GM10248 (cell line): ENCODE results near the gene HSPA4L.

ENCODE experiments used
- CTCF ChIA-PET: fragments of 300-600 bp; sonication (Branson Sonifier 250); formaldehyde crosslinking; extraction: SDS; loops from one replicate; lab custom pipeline; 2021; ENCODE audit warnings: antibody characterized with exemption; lab: Yijun Ruan, JAX
- POLR2A ChIA-PET: fragments of 350-650 bp; sonication (Branson Sonifier 250); formaldehyde crosslinking; extraction: SDS; loops from one replicate; lab custom pipeline; 2020; ENCODE audit warnings: antibody characterized with exemption; lab: Yijun Ruan, JAX
- DNase-seq: peaks from one replicate; pipeline ENCODE4 v3.0.0; 2012; ENCODE audit errors: extremely low spot score
- CTCF ChIP-seq: IDR thresholded peaks from 2 replicates; pipeline ENCODE4 v1.5.1; 2012; ENCODE audit warnings: mild to moderate bottlenecking, low read depth; ENCODE audit errors: extremely low read depth, missing control alignments, control extremely low read depth

The HSPA4L gene

DNA sequence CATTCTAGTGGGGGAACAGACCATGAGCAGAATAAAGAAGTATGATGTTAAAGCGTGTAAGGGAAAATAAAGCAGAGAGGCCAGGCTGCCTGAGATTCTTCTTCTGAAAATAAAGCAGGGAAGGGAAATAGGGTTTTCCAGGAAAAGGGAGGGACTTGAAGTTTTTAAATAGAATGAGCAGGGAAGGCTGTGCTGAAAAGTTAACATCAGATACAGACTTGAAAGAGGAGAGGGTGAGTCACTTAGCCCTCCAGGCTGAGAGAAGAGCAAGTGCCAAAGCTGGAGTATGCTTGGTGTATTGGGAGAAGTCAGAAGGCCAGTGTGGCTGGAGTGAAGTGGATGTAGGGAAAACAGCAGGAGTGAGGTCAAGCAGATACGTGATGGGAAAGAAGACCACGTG, 88.6 kb downstream of the HSPA4L start:
- no peak for DNase-seq
- ChIA-PET CTCF (no interaction called here), POLR2A (interaction anchor here (1.0 kb wide), 1 partner anchor 10 kb away, joined by 3 read pairs; the partner anchor contains the start of gene PLK4)
- no peak for TF ChIP-seq CTCF

DNA sequence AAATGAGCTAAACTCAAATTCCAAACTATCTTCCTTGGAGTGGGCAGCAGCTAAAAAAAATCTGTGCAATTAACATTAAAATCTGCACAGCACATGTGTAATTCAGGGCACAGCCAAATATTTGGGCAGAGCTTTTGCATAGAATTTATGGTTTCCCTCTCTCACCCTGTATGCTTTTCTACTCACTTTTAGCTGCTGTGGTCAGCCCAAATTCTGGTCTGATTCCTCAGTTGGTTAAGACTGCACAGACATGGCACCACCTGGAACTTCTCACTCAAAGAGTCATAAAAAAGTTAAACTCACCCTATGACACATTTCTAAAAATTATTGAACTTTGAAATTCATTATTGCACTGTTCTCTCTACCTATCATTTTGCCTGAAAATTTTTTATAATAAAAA, 93.7 kb downstream of the HSPA4L start:
- no peak for TF ChIP-seq CTCF
- no peak for DNase-seq
- POLR2A ChIA-PET: no interaction called here
- CTCF ChIA-PET: interaction anchor here (1.1 to 3.2 kb wide), 3 partner anchors 11 to 89 kb away, joined by 4 to 12 read pairs (median 5); partner anchors contain the start of genes ABHD18 and MFSD8

- no peak for TF ChIP-seq CTCF
- ChIA-PET CTCF (interaction anchor here (0.8 to 2.3 kb wide), 5 partner anchors 8 to 84 kb away, joined by 3 to 6 read pairs (median 3); partner anchors contain the start of genes ABHD18 and MFSD8), POLR2A (interaction anchor here (1.1 kb wide), 1 partner anchor 11 kb away, joined by 3 read pairs; no protein-coding TSS in a partner anchor)
- DNase-seq: peak; percentile 97
Observed at GRCh38 chr4:127880763-127881562, 98.8 kb downstream of the HSPA4L start, which contains the start of gene PLK4. Gene PLK4 (plus strand): TSS chr4:127880893. CDS start chr4:127881135, 242 bp downstream.

DNA sequence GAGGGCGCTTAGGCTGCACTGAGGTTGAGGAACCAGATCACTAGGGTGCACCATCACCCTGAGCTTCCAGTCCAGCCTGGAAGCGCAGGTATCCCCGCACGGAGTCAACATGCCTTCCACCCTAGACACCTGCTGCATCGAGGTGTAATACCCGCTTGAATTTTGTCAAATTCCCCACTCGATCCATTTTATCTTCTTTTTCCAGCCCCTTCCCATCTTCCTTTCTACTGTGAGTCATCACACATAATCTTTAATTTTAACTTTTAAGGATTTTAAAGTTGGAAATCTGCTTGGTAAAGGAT, 99.4 kb downstream of the HSPA4L start:
- CTCF ChIA-PET: interaction anchor here (0.8 to 2.3 kb wide), 4 partner anchors 10 to 84 kb away, joined by 3 to 6 read pairs (median 3); partner anchors contain the start of genes ABHD18 and MFSD8
- DNase-seq: no peak
- TF ChIP-seq CTCF: no peak
- POLR2A ChIA-PET: interaction anchor here (1.1 kb wide), 1 partner anchor 11 kb away, joined by 3 read pairs; no protein-coding TSS in a partner anchor

DNA sequence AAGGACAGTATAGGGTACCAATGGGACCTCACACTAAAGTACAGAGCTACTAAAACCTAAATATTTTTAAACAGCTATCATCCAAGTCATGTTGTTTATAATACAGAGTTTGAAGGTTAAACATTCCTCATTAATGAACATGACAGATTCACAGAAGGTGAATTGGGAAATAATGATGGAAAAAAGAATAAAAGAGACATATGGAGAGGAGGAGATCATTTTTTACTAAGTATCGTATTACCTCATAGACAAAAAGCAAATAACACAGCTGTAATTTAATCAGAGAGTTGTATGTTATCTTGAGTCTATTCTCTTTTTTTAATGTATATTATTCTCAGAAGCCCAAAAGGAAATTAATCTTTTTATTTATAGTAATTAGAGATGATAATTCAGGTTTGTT, 106.4 kb downstream of the HSPA4L start:
- CTCF ChIA-PET: interaction anchor here (0.9 to 2.7 kb wide), 4 partner anchors 31 to 105 kb away, joined by 3 to 5 read pairs (median 4); partner anchors contain the start of genes ABHD18 and MFSD8
- POLR2A ChIA-PET: no interaction called here
- TF ChIP-seq CTCF: no peak
- DNase-seq: no peak

DNA sequence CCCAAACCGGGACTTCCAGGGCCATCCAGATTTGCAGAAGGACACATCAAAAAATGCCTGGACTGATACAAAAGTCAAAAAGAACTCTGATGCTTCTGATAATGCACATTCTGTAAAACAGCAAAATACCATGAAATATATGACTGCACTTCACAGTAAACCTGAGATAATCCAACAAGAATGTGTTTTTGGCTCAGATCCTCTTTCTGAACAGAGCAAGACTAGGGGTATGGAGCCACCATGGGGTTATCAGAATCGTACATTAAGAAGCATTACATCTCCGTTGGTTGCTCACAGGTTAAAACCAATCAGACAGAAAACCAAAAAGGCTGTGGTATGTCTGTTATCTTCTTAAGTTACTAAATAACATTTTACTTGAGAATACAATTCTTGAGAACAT, 107.8 kb downstream of the HSPA4L start:
- ChIA-PET POLR2A (no interaction called here), CTCF (interaction anchor here (0.7 to 1.3 kb wide), 3 partner anchors 10 to 75 kb away, joined by 3 to 5 read pairs (median 3); partner anchors contain the start of genes ABHD18, MFSD8 and PLK4)
- no peak for DNase-seq
- no peak for TF ChIP-seq CTCF
